ENCODE results near the gene USP36.

USP36 gene

GRCh38 chr17:78790552-78790951, 50.1 kb downstream of the USP36 start:
- Histone ChIP-seq H3K4me2 (ENCODE audit: low read length) (no peak overlapping the region), H3K9me3 (ENCODE audit: insufficient read depth, low read length) (no peaks in the 10 kb centered on the region), H2AFZ (ENCODE audit: low read depth, low read length) (no peak overlapping the region), H3K4me1 (ENCODE audit: low read length) (no peaks in the 10 kb centered on the region), H3K4me3 (ENCODE audit: low read length) (no peak overlapping the region), H3K36me3 (replicated peaks; ENCODE audit: low read depth, low read length) (peaks cover 14% of the 10 kb centered on the region), H3K79me2 (ENCODE audit: low read length) (no peaks in the 10 kb centered on the region), H3K27me3 (ENCODE audit: low read depth, low read length) (no peaks in the 10 kb centered on the region), H3K27ac (ENCODE audit: low read length) (no peak overlapping the region), H4K20me1 (ENCODE audit: insufficient read depth, low read length) (no peaks in the 10 kb centered on the region), H3K9ac (ENCODE audit: low read length) (no peak overlapping the region)
- TF ChIP-seq EZH2phosphoT487 (IDR thresholded peaks at IDR 0.05; ENCODE audit: low read depth) (no peak), CTCF (IDR thresholded peaks at IDR 0.05; ENCODE audit: low read depth, low read length) (no peak)

GRCh38 chr17:78789663-78790181, 50.9 kb downstream of the USP36 start:
- Histone ChIP-seq H3K9ac (ENCODE audit: low read length) (no peak overlapping the region), H3K9me3 (ENCODE audit: insufficient read depth, low read length) (no peaks in the 10 kb centered on the region), H3K79me2 (ENCODE audit: low read length) (no peaks in the 10 kb centered on the region), H3K4me2 (ENCODE audit: low read length) (no peak overlapping the region), H2AFZ (ENCODE audit: low read depth, low read length) (no peak overlapping the region), H3K27me3 (ENCODE audit: low read depth, low read length) (no peaks in the 10 kb centered on the region), H3K36me3 (replicated peaks; ENCODE audit: low read depth, low read length) (peaks cover 9% of the 10 kb centered on the region), H4K20me1 (ENCODE audit: insufficient read depth, low read length) (no peaks in the 10 kb centered on the region), H3K4me1 (ENCODE audit: low read length) (no peaks in the 10 kb centered on the region), H3K4me3 (ENCODE audit: low read length) (no peak overlapping the region), H3K27ac (ENCODE audit: low read length) (no peak overlapping the region)
- TF ChIP-seq EZH2phosphoT487 (IDR thresholded peaks at IDR 0.05; ENCODE audit: low read depth) (no peak), CTCF (IDR thresholded peaks at IDR 0.05; ENCODE audit: low read depth, low read length) (no peak)

DNA sequence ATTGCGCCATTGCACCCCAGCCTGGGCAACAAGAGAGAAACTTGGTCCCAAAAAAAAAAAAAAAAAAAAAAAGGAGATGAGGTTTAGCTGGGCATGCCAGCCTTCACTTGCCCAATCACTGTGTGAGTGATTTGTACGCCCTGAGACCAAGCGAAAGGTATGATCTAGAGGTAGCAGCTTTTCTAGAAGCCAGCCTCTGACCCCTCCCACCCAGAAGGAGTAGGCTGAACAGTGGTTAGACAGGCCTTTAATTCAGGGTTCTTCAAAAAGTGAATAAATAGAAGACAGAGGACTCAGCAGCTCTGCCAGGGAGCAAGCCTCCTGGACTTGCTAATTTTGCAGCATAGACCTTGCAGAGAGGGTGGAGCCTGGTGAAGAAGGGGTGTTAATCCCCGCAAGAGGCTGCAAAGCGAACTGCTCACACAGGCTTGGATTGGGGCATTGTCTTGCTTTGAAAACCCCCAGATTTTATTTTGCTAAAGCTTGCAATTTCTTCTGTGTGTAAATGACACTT, 51.4 kb downstream of the USP36 start:
- no peaks in the 10 kb centered on the region for H3K4me1 ChIP-seq (ENCODE audit: low read length)
- TF ChIP-seq EZH2phosphoT487 (IDR thresholded peaks at IDR 0.05; ENCODE audit: low read depth) (no peak), CTCF (IDR thresholded peaks at IDR 0.05; ENCODE audit: low read depth, low read length) (no peak)
- H3K36me3 ChIP-seq (replicated peaks; ENCODE audit: low read depth, low read length) = peaks cover 6% of the 10 kb centered on the region
- H3K9ac ChIP-seq (ENCODE audit: low read length) = no peak overlapping the region
- H3K9me3 ChIP-seq (ENCODE audit: insufficient read depth, low read length) = no peaks in the 10 kb centered on the region
- H3K27me3 ChIP-seq (ENCODE audit: low read depth, low read length) = no peaks in the 10 kb centered on the region
- no peak overlapping the region for H3K4me2 ChIP-seq (ENCODE audit: low read length)
- no peak overlapping the region for H3K4me3 ChIP-seq (ENCODE audit: low read length)
- H3K27ac ChIP-seq (ENCODE audit: low read length) = no peak overlapping the region
- no peaks in the 10 kb centered on the region for H4K20me1 ChIP-seq (ENCODE audit: insufficient read depth, low read length)
- no peaks in the 10 kb centered on the region for H3K79me2 ChIP-seq (ENCODE audit: low read length)
- H2AFZ ChIP-seq (ENCODE audit: low read depth, low read length) = no peak overlapping the region

DNA sequence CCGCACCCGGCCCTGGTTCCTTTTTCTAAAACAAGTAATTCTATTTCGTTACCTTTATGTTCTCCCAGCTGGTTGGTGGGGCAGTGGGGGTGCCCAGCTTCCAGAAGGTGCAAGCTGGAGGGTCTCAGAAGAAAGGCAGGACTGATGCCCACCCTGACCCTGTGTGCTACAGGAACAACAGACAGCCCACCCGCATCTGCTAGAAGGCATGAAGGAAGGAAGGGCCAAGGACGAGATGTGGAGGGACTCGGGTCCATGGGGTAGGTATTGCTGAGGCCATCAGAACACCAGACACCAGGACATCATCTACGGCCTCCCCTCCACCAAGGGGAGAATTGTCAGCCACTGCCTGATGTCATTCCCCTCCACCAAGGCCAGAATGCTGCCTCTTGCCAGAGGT, 52.2 kb downstream of the USP36 start:
- no peak for TF ChIP-seq EZH2phosphoT487 (IDR thresholded peaks at IDR 0.05; ENCODE audit: low read depth)
- TF ChIP-seq CTCF (IDR thresholded peaks at IDR 0.05; ENCODE audit: low read depth, low read length) = no peak
- Histone ChIP-seq H3K9ac (ENCODE audit: low read length) (no peak overlapping the region), H3K79me2 (ENCODE audit: low read length) (no peaks in the 10 kb centered on the region), H3K27me3 (ENCODE audit: low read depth, low read length) (no peaks in the 10 kb centered on the region), H3K4me2 (ENCODE audit: low read length) (no peak overlapping the region), H4K20me1 (ENCODE audit: insufficient read depth, low read length) (no peaks in the 10 kb centered on the region), H3K36me3 (replicated peaks; ENCODE audit: low read depth, low read length) (peaks cover under 1% of the 10 kb centered on the region), H3K4me3 (ENCODE audit: low read length) (no peak overlapping the region), H3K4me1 (ENCODE audit: low read length) (no peaks in the 10 kb centered on the region), H2AFZ (ENCODE audit: low read depth, low read length) (no peak overlapping the region), H3K27ac (ENCODE audit: low read length) (no peak overlapping the region), H3K9me3 (ENCODE audit: insufficient read depth, low read length) (no peaks in the 10 kb centered on the region)
